HG03378 (cell line): ENCODE data around the gene GRIP1.

ENCODE experiments used
- ATAC-seq: cut with Tn5 transposase; IDR thresholded peaks from one replicate; pipeline ENCODE4 v1.9.1; 2021; ENCODE audit warnings: mild to moderate bottlenecking, moderate library complexity; ENCODE audit not compliant: unreplicated experiment

The GRIP1 gene

GRCh38 chr12:66653796-66654195 lies 25.1 kb downstream of the GRIP1 start:
- no peak for ATAC-seq

GRCh38 chr12:66648033-66648735 lies 30.7 kb downstream of the GRIP1 start:
- ATAC-seq = no peak

DNA sequence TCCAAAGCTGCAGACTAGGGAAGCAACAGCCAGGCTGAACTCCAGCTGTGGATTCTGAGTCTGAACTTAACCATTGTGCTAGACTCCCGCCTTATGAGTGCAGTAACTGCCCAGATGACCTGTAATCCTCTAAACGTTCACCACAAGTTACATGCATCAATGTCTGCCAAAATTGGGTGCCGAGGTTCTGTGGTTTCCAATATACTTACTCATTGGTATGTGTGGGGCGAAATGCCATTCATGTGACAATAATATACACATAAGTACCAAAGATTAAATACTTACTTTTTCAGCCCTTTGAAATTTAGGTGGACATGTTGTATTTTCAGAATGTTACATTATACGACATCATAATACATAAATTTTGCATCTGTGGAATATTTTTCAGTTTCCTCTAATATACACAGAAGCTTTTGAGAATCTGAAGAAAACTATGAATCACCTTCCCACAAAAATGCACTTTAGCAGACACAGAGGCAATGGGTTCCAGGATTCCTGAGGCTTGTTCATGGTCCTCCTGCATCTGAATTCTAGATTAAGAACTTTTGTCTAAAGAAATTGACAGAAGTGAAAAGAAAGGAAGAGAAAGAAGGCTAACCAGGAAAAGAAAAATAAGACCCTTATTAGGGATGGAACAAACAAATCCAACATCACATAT lies 31.7 kb downstream of the GRIP1 start:
- ATAC-seq = no peak

DNA sequence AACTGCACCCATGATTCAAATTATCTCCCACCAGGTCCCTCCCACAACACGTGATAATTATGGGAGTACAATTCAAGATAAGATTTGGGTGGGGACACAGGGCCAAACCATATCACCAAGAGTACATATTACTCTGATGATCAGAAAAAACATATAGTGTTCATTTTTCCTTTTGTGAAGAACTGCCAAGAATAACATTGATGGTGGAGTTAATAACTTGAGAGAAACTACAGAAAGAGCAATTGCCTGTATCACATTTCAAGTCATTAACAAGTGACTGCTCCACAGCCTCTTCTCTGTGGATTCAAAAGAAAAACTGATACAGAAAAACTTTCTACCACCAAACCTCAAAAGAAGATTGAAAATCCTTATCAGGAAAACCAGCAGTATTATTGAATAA lies 34.7 kb downstream of the GRIP1 start:
- ATAC-seq = no peak

DNA sequence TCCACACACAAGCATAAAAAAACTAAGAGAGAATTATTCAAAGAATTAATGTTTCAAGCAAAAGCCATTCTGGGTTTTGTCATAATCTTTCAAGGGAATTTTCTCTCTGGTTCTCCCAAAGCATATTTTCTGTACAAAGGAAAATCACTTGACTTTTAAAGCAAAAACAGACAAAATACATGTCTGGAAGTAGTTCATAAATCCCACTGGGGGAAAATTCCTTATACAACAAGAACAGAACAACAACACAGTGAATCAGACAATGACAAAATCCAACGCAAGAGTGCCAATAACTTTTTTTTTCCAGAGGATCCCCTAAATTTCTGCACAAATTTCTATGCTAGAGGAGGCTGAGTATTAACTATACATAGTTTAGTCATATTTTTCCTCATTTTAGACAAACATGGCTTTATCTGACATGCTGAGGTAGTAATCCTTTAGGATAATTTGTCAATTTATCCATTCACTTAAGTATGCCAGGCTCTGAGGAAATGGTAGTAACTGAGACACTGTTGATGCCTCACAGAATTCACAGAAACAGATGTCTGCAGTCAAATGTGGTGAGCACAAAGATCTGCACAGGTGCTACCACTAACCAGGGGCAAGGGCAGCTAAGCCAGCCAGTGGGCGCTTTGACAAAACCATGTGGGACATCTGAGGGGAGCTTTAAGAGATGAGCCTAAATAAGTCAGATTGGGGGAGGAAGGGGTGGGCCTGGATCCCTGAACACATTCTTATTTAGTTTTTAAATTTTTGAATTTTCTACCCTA lies 38.0 kb downstream of the GRIP1 start:
- no peak for ATAC-seq

- ATAC-seq = no peak
These were observed 40.2 kb downstream of the GRIP1 start for GRCh38 chr12:66638666-66639065.

DNA sequence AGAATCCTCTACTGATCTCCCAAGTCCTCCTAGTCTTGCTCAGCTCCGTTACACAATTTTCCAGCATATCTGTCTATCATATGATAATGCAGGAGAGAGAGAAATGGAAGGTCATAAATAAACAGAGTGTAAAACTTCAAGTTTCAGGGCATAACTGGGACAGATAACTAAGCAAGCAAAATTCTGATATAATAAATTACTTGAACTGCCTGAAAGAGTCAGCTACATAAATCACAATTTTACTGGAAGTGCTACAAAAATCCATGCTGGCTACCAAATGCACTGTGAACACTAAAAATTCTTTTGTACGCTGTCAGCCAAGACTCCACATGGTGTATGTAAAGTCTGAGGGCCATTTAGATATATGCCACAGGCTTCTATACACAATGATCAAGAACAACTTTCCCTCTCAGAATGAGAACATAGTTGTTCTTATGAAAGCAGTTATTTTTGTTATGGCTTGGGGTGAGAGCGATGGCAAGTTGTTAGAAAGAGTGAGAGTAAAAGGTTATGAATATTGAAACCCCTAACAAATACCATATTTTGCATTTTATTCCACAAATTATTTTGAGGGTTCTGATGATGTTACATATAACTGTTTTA lies 41.1 kb downstream of the GRIP1 start:
- ATAC-seq = no peak

DNA sequence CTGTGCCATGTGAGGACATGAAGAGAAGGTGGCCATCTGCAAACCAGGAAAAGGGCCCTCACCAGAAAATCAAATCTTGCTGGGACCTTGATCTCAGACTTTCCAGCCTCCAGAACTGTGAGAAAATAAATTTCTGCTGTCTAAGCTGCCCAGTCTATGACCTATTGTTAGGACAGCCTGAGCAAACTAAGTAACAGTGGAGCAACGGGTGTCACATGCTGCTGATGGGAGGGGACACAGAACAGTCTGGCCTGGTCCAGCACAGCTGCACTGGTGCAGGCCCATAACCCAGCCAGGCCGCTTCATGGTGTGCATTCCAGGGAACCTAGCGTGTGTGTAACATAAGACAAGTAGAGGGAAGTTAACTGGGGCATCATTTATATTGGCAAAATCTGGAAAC lies 42.1 kb downstream of the GRIP1 start:
- ATAC-seq = no peak

DNA sequence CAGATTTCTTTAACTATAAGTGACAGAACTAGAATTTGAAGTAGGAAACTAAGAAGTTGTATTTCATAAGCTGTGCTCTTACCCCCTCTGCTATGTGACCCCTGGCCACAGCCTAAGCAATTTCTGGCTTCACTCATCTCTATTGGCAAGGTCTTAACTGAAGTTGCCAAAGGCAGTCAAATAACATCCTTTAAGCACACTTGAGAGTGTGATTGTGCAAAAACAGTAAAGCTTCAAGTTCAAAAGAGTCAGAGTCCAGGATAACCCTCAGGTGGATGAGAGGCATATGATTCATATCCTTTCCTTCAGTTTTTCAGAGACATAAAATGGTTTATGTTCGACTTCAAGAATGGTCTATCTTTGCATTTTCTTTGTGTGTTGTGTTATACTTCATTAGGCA lies 45.2 kb downstream of the GRIP1 start:
- no peak for ATAC-seq

DNA sequence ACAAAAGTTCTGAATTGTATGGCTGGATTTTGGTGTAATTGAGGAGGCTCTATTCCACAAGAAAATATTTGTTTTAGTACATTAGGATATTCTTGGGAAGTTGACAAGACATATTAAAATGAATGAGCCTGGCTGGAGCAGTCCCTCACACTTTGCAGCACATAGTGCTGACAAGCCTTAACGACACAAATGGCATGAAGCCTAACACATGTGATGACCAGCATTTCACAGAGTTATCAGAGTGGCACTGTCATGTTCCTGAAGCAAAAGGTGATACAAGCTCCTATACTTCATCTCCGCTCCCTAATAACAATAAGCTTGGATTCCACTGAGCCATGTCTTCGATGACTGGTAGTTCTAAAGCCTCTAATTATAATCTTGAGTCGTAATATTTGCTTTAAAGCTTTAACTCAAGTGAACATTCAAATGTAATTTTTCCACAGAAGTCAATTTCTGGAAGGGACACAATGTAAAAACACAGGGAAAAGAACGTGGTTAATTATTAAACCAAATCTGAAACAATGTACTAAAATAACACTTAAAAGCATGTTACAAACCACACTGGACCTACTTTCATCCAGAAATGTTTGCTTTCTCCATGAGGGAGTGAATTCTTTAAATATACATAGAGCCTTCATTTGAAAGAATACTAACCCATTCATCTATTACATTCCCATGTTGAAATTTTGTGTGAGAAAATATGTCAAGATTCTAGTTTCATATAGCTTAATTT lies 49.6 kb downstream of the GRIP1 start:
- ATAC-seq = no peak

GRCh38 chr12:66627988-66628317 lies 50.9 kb downstream of the GRIP1 start:
- ATAC-seq = no peak

DNA sequence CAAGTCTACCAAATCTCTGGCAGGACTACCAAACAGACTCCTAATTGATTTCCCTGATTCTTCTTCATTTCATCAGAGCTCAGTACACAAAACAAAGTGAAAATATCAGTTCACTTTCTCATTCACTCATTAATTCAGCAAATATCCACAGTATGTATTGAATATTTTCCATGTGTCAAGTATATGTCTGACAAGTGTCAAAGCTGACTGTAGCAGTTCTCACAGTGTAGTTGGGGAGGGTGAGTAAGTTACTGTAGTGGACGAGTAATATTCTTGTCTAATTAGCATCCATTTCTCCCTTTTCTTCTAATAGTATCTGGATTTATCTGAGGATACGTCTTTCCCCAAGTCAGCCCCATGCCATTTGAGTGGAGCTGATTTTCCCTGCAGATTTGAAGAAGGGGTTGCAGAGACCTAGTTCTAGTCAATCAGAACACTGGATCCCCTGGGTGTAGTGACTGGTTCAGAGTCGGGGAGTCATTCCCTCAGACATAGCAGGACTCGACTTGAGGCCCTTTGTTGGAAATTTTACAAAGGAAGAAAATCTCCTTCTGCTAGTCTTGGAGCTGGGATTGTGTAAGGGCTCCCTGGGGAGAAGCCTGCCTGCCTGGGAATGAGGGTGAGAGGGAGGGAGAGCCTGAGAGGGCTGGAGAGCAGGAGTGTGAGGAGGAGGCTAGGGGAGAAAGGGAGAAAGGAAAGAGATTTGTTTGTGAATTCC lies 51.4 kb downstream of the GRIP1 start:
- ATAC-seq = no peak

DNA sequence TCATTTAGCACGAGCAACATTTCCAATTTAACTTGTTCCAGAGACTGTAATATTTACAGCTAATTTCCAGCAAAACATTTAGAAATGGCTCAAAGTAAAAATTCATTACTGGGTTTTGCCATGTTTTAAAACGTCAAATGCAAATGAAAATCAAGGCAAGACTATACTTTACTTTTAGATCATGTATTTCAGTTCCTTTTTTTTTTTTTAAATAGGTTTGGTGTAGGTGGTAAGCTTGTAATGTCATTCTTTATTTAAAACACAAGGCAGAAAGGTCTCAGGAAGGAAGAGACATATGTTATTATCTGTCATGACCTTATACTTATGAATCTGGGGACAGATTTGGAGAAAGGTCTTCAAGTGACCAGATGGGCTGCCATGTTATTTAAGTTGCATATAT lies 54.1 kb downstream of the GRIP1 start:
- ATAC-seq = peak; percentile 70

GRCh38 chr12:66623455-66623854 lies 55.4 kb downstream of the GRIP1 start:
- no peak for ATAC-seq

DNA sequence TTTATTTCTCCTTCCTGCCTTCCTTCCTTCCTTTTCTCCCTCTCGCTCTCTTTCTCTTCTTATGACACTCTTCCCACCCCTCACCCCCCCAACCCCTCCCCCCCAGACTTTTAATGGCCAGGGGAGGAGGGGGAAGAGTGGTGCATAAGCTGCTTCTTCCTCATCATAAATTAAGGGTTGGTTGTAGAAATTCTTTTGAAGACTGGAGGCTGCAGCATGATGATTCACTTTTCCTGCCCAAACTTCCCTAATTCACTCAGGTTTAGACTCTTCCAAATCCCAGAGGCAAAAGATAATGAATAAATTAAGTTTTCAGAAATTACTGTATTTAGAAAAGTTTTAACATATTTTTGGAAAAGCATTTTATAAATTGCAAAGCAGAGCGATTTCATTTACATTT lies 58.2 kb downstream of the GRIP1 start:
- ATAC-seq = no peak

- no peak for ATAC-seq
These were observed 58.9 kb downstream of the GRIP1 start for GRCh38 chr12:66620026-66620425.

- ATAC-seq = no peak
These were observed 60.9 kb downstream of the GRIP1 start for GRCh38 chr12:66617991-66618390.

DNA sequence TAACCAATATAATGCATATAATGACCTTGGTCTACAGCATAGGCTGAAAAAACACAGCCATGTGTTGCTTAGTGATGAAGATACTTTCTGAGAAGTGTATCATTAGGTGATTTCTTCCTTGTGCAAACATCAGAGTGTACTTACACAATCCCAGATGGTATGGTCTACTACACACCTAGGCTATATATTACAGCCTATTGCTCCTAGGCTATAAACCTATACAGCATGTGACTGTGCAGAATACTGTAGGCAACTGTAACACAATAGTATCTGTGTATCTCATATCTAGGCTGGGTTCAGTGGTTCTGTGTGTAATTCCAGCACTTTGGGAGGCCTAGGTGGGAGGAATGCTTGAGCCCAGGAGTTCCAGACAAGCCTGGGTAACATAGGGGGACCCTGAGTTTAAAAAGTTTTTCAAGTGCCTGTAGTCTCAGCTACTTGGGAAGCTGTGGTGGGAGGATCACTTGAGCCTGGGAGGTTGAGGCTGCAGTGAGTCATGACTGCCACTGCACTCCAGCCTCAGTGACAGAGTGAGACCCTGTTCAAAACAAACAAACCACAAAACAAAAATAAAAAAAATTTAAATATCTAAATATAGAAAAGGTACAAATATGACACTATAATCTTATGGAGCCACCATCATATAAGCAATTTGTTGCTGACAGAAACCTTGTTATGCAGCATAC lies 66.6 kb downstream of the GRIP1 start:
- ATAC-seq = no peak

GRCh38 chr12:66607147-66607546 lies 71.7 kb downstream of the GRIP1 start:
- ATAC-seq = no peak

DNA sequence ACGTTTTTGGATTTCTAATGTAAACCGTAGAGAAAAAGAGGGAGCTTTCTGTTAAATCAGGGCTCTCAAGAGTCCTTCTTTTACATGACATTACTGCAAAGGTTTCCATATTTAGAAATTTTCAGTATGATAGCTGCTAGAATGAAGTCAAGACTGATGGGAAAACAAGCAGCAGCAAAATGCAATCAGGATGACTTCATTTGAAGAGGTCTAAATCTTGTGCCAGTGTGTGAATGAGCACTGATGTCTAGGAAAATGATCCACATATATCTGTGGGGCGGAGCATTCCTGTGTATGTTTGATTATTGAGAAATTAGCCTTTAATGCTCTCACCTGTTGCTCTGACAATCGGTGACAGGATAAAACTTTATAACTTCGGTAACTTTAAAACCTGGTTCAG lies 73.6 kb downstream of the GRIP1 start:
- ATAC-seq = no peak
